Forelimb muscle (tissue), 1 donor: ENCODE results near the gene OR8B8. TPM values are rescaled to one million over a fixed set of nuclear protein-coding genes. Genes with fewer than 3 reads are reported as not detected.
"Not testable (repeated sequence)": the region's sequence is repeated elsewhere in the genome, so short reads cannot be mapped to it uniquely, and the experiment has no call there.

Source experiments
- DNase-seq: peaks from one replicate; pipeline ENCODE4 v3.0.0-alpha.2; 2013; ENCODE audit warnings: low read depth
- polyA plus RNA-seq: library from polyadenylated mRNA; unstranded; fragments of 120-200 nt; gene quantifications from one replicate; pipeline ENCODE4 v1.2.1, GENCODE V29; 2013; ENCODE audit not compliant: insufficient read length

Gene OR8B8
- polyA plus RNA-seq, 1 donor = not detected

DNA sequence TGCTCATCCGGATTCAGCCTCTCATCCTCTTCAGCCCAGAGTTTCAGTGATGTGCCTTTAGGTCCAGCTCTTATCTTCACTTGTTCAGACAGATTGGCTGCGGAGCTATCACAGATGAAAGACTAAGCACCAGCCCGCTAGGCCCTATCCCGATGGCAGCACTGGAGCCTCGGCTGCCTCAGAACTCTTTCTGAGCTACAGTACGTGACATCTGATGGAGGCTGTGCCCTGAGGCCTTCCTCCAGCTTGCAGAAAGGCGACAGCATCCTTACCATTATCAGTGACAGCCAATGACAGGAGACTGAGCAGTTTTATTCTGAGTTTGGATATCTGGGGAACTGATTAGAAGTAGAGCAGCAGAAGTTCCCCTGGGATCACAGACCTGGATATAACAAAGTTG is 4.0 kb downstream of the OR8B8 start:
- no peak for DNase-seq

DNA sequence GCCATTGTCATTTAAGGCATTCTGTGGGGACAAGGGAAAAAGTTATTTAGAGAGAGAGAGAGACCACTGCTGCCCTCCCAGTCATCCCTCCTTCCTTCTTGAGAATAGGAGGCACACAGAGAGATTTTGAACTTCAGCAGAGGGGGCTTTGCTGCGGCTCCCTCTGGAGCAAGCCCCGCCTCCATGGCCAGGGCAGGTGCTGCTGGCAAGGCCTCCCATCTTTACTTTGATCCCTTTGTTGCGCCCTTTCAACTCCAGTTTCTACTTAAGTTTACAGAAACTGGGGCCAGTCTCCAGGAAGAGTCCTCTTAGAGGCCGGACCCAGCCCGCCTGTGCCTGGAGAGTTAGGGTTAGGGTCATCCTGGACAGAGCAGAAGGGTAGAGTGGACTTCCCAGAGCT is 4.4 kb downstream of the OR8B8 start:
- DNase-seq = no peak

DNA sequence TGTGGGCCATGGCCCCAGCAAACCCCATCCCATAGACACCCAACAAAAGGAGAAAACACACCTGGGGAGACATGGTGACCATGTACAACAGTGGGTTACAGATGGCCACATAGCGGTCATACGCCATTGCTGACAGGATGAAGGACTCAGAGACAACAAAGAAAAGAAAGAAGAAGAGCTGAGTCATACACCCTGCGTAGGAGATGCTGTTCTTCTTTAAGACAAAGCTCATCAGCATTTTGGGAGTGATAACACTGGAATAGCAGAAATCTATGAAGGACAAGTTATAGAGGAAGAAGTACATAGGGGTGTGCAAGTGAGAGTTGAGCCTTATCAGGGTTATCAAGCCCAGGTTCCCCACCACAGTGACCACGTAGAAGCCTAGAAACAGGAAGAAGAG is 4.9 kb downstream of the OR8B8 start:
- DNase-seq = no peak

DNA sequence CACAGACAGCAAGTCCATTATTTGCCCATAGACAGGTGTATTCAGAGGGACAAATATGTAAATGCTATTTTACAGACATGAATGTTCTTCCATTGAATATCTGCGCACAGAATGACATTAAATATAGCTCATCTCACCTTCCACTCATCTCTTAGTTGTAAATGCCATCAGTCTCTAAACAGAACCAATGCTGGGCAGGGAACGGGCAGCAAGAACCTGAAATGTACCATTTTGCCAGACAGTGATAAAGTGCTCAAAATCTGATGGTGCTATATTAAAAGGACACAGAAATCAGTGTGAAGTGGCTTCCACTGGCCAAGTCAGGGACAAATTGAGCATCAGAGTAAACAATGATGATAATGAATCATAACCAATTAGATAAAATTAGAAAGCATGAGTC is 10.8 kb downstream of the OR8B8 start:
- DNase-seq = no peak

DNA sequence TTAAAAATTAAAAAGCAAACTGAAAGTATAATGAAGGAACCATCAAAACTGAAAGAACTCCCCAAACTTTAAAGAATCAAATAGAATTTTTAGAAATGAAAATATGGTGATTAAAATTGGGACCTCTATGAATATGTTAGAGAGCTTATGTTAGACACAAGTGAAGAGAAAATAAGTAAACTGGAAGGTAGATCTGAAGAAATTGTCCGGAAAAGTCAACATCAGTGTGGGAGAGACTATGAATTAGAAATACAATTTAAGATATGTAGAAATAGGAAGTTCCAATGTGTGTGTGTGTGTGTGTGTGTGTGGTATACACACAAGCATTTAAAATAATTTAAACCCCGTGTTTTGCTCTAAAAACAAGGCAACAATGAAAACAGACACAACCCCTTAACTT is 15.9 kb downstream of the OR8B8 start:
- no peak for DNase-seq

DNA sequence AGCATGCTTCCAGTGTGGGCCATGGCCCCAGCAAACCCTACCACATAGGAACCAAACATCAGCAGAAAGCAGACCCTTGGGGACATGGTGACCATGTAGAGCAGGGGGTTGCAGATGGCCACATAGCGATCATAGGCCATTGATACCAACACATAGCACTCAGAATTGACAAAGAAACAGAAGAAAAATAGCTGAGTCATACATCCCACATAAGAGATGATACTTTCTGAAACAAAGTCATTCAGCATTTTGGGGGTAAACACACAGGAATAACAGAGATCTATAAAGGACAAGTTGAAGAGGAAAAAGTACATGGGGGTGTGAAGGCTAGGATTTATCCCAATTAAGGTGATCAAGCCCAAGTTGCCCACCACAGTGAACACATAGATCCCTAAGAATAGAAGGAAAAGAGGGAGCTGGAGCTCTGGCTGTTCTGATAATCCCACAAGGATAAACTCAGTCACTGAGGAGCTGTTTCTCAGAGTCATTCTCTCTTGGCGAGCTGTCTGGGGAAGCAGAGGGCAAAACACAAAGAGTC is 21.0 kb downstream of the OR8B8 start, which contains the start of gene OR8B4:
OR8B4 (minus strand) TSS at position 488 of the 538 bp plus-strand sequence; CDS start at position 488, 0 bp downstream.
- no peak for DNase-seq

DNA sequence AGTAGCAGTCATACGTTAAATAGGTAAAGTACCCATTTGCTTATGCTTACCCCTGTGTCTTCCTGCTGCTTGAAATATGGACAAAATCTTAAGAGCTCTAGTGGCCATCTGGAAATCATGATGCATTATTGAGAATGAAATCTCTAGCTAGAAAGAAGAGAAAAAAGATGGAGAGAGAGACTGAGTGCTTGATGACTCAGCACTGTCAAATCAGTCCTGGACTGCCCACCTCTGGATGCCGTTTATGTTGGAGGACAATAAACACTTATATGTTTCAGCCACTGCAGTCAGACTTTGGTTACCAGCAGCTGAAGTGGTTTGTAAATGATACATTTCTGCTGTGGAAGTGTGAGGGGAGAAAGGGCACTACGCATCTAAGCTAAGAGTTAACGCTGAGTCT is 24.5 kb downstream of the OR8B8 start:
- no peak for DNase-seq

DNA sequence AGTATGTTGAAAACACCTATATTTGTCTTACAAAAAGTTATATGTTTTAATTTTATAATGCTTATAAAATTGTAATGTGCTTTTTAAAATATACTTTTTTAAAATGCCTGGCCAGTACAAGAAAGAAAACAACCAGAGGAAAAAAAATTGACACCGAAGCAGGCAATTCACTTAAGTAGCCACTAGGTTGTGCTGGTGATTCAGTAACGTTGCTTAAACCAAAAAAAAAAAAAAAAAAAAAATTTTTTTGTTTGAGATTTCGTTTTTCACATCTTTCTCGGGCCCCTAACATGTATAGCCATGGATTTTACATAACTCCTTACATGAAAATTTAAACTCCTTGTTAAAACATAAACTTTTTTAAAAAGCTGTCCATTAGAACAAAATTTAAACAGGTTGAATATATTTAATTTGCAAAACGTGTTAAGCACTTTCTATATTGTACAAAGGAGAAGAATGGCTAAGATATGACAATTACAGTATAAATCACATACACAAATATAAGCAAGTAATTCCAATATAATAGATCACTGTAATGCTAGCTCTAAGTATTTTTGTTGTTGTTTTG is 30.1 kb downstream of the OR8B8 start:
- DNase-seq = no peak

DNA sequence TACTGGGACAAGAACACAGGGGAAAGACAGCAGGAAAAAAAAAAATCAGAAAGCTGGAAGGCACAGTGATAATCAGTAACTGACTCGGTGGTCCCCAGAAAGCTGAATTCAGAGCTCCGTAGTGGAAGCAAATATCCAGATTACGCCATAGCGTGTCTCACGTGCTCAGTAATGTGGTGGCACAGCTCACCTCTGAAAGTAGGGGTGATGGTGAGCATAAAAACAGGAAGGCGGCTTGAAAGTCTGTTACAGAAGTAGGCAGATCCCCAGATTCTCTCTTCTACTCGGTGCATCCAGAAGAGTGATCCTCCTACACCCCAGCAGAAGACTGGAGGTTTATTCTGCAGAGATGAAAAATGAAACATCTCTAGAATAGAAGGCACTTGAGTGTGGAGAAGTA is 35.6 kb downstream of the OR8B8 start:
- no peak for DNase-seq

DNA sequence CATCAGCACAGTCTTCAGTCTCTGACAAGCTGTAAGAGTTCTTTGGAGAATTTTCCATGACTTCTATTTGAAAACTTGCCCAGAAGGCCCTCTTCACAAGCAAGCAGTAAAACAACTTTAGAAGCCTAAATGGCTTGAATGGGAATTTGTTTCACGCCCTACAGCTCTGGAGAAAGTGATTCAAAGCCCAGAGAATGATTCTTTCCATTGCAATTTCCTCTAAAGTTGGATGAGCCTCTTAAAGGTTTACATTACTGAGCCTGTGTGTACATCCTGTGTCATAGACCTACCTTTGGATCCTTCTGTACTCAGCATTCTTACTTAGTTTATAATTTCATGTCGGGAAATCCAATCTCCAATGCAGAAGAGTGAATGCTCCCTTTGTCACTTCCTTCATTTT is 39.9 kb downstream of the OR8B8 start:
- no peak for DNase-seq

DNA sequence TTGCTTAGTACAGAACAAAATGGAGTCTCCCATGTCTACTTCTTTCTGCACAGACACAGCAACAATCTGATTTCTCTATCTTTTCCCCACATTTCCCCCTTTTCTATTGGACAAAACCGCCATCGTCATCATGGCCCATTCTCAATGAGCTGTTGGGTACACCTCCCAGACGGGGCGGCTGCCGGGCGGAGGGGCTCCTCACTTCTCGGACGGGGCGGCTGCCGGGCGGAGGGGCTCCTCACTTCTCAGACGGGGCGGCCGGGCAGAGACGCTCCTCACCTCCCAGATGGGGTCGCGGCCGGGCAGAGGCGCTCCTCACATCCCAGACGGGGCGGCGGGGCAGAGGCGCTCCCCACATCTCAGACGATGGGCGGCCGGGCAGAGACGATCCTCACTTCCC is 42.3 kb downstream of the OR8B8 start:
- not testable (repeated sequence) for DNase-seq

DNA sequence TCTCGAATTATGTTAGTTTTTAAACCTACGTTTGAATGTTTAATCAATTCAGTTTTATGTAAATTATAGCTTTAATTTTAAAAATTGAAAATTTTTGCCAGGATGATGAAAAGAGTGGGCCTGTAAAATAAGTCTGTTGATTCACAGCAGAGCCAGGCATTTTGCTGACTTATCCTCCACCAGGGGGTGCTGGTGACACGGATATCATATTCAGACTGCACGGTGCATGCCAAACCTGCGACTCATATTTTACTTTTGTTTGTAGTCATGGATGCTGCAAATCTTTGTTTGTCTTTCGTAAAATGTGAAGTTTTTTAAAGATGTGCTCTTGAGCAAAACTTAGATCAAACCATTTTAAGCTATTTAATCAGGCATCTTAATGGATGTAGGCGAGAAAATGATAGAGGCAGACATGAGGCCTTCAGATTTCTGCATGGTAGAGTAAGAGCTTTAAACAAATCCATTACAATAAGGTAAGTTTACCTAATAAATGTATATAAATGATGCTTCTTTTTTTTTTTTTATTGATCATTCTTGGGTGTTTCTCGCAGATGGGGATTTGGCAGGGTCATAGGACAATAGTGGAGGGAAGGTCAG is 43.1 kb downstream of the OR8B8 start:
- DNase-seq = no peak

DNA sequence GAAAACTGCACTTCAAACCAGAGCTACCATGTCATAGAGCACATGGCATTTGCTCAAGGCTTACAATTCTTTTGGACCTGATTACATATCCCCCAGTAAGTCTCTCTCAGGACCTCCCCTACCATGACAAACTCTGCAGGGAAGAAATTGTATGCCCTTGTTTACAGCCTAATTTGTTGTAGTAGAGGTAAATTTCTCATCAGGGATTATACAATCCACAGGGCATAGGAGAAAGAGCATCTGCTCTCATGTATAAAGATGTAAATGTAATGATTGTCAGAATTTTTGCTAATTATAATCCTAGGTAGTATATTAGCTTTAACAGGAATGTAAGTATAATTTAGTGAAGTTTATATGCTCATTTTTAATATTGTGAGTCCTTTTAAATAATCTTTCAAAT is 46.6 kb downstream of the OR8B8 start, which contains the start of gene OR8B3:
OR8B3 (minus strand) TSS at position 101 of the 400 bp plus-strand sequence. CDS start 1,673 bp downstream, outside the sequence.
- no peak for DNase-seq

DNA sequence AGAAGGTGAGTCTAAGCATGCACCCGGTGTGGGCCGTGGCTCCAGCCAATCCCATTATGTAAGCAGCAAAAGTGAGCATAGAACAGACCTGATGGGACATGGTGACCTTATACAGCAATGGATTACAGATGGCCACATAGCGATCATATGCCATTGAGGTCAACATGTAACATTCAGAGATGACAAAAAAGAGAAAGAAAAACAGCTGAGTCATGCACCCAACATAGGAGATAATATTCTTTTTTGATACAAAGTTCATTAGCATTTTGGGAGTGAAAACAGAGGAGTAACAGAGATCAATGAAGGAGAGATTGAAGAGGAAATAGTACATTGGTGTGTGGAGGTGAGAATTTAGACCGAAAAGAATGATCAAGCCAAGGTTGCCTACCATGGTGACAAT is 48.6 kb downstream of the OR8B8 start:
- not testable (repeated sequence) for DNase-seq

DNA sequence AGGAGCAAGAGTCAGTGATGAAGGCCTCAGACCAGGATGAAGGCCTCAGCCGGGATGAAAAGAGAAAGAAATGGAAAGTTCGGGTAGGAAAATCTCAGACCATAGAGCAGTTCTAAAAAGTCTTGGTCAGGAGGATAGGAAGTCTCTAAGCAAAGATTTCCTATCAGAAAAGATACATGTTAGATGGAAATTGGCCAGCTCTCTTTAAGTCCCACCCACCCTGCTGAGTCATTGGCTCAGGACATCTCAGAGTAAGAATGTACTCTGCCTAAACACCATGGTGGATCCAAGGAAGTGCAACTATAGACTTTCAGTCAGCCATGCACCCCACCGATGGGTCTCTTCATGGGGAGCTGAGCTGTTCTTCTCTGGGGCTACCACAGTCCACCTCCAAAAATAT is 51.1 kb downstream of the OR8B8 start:
- DNase-seq = no peak

Other genes starting within 250 kb of the OR8B8 start
- not detected for gene OR8G1, start 204.6 kb downstream of the OR8B8 start, polyA plus RNA-seq
- not detected for gene OR8G5, start 189.3 kb downstream of the OR8B8 start, polyA plus RNA-seq
- gene OR8D1, start 131.7 kb downstream of the OR8B8 start, polyA plus RNA-seq = 0.05 TPM
- not detected for gene OR8D2, start 125.5 kb downstream of the OR8B8 start, polyA plus RNA-seq
- gene OR8B2, start 61.2 kb downstream of the OR8B8 start, polyA plus RNA-seq = not detected
- not detected for gene OR8B3, start 46.7 kb downstream of the OR8B8 start, polyA plus RNA-seq
- not detected for gene OR8B4, start 20.8 kb downstream of the OR8B8 start, polyA plus RNA-seq
- gene OR8B12, start 98.0 kb upstream of the OR8B8 start, polyA plus RNA-seq = not detected
- 0.25 TPM for gene OR8A1, start 124.3 kb upstream of the OR8B8 start, polyA plus RNA-seq
- not detected for gene PANX3, start 165.7 kb upstream of the OR8B8 start, polyA plus RNA-seq
- gene TBRG1, start 177.2 kb upstream of the OR8B8 start, polyA plus RNA-seq = 23.5 TPM
- gene SIAE, start 228.0 kb upstream of the OR8B8 start, polyA plus RNA-seq = 7.4 TPM
- gene SPA17, start 228.2 kb upstream of the OR8B8 start, polyA plus RNA-seq = 3.3 TPM